Measurements from ENCODE around the gene MEF2C. TPM values are rescaled to one million over a fixed set of nuclear protein-coding genes. Genes with fewer than 3 reads are reported as not detected.

MEF2C gene
- total RNA-seq, 1 experiment from 2014 or later: 5.2 TPM

GRCh38 chr5:88888848-88889188, 5.8 kb upstream of the MEF2C start:
- DNase-seq (ENCODE audit: low read depth): no peak

GRCh38 chr5:88888291-88888690, 5.3 kb upstream of the MEF2C start:
- DNase-seq (ENCODE audit: low read depth): no peak

GRCh38 chr5:88887342-88887741, 4.4 kb upstream of the MEF2C start:
- DNase-seq (ENCODE audit: low read depth): no peak

GRCh38 chr5:88886746-88887341, 3.9 kb upstream of the MEF2C start:
- no peak for DNase-seq (ENCODE audit: low read depth)

GRCh38 chr5:88886252-88886651, 3.3 kb upstream of the MEF2C start:
- DNase-seq (ENCODE audit: low read depth): no peak

GRCh38 chr5:88885002-88885401, 2.0 kb upstream of the MEF2C start:
- DNase-seq (ENCODE audit: low read depth): no peak

GRCh38 chr5:88884608-88884877, 1.6 kb upstream of the MEF2C start:
- peak; percentile 38 for DNase-seq (ENCODE audit: low read depth)

- peak; percentile 77 for DNase-seq (ENCODE audit: low read depth)
Observed at GRCh38 chr5:88883836-88884607, 1.0 kb upstream of the MEF2C start.

- DNase-seq (ENCODE audit: low read depth): no peak
Observed at GRCh38 chr5:88882276-88883038, 527 bp downstream of the MEF2C start.

GRCh38 chr5:88881571-88881971, 1.4 kb downstream of the MEF2C start:
- no peak for DNase-seq (ENCODE audit: low read depth)

GRCh38 chr5:88880201-88880600, 2.8 kb downstream of the MEF2C start:
- DNase-seq (ENCODE audit: low read depth): no peak

- DNase-seq (ENCODE audit: low read depth): peak; percentile 25
Observed at GRCh38 chr5:88879724-88880123, 3.3 kb downstream of the MEF2C start.

- DNase-seq (ENCODE audit: low read depth): no peak
Observed at GRCh38 chr5:88878976-88879375, 4.0 kb downstream of the MEF2C start.

GRCh38 chr5:88877826-88878225, 5.2 kb downstream of the MEF2C start:
- no peak for DNase-seq (ENCODE audit: low read depth)

- DNase-seq (ENCODE audit: low read depth): no peak
Observed at GRCh38 chr5:88876714-88877113, 6.3 kb downstream of the MEF2C start.

GRCh38 chr5:88875341-88876234, 7.4 kb downstream of the MEF2C start:
- DNase-seq (ENCODE audit: low read depth): peak; percentile 42

- DNase-seq (ENCODE audit: low read depth): no peak
Observed at GRCh38 chr5:88873447-88873846, 9.5 kb downstream of the MEF2C start.

GRCh38 chr5:88872971-88873370, 10.0 kb downstream of the MEF2C start:
- DNase-seq (ENCODE audit: low read depth): no peak

GRCh38 chr5:88870285-88870684, 12.7 kb downstream of the MEF2C start:
- DNase-seq (ENCODE audit: low read depth): no peak

GRCh38 chr5:88868468-88869068, 14.4 kb downstream of the MEF2C start:
- DNase-seq (ENCODE audit: low read depth): no peak

GRCh38 chr5:88867638-88868037, 15.3 kb downstream of the MEF2C start:
- no peak for DNase-seq (ENCODE audit: low read depth)

- no peak for DNase-seq (ENCODE audit: low read depth)
Observed at GRCh38 chr5:88863523-88863922, 19.5 kb downstream of the MEF2C start.

Measured in Daoy (cell line).